SU-DHL-6 (cell line): ENCODE results near the gene TXNDC11.

Source experiments
- CTCF ChIP-seq: fragments of 200-600 bp; sonication (generic); IDR thresholded peaks from one replicate; pipeline ENCODE4 v1.5.1; 2017; ENCODE audit warnings: antibody characterized with exemption, mild to moderate bottlenecking, low read length, moderate library complexity; ENCODE audit not compliant: insufficient read depth, poor library complexity, severe bottlenecking
- EZH2phosphoT487 ChIP-seq: fragments of 200-600 bp; sonication (generic), shearing (Covaris generic); conservative IDR thresholded peaks from 2 replicates; pipeline ENCODE4 v1.6.1; 2018; ENCODE audit warnings: mild to moderate bottlenecking, antibody characterized with exemption, low read length, moderate library complexity, mixed read lengths

GRCh38 chr16:11727796-11728543, 14.7 kb downstream of the TXNDC11 start:
- TF ChIP-seq CTCF = no peak
- TF ChIP-seq EZH2phosphoT487 = no peak
